A673 (cell line): Measurements from ENCODE around the gene SKAP1.

Experiments used
- CTCF ChIP-seq: fragments of 300-800, 200-600 bp; sonication (generic); conservative IDR thresholded peaks from 2 replicates; pipeline ENCODE4 v1.5.1; 2017; ENCODE audit warnings: low read depth, mild to moderate bottlenecking, antibody characterized with exemption, low read length, moderate library complexity, mixed read lengths
- EZH2 ChIP-seq: fragments of 200-600 bp; sonication (generic); IDR thresholded peaks from 2 replicates; pipeline ENCODE4 v1.6.1; 2017; ENCODE audit warnings: borderline replicate concordance, low read depth, mild to moderate bottlenecking, mixed read lengths, antibody characterized with exemption, low read length; ENCODE audit not compliant: poor library complexity, severe bottlenecking

- TF ChIP-seq CTCF (no peak), EZH2 (no peak)
Measured at GRCh38 chr17:48299760-48300159, 130.3 kb downstream of the SKAP1 start.
